ENCODE data around the gene TMEM170B.

GRCh38 chr6:11571073-11571472 lies 33.5 kb downstream of the TMEM170B start:
- TF ChIP-seq POLR2A (IDR thresholded peaks at IDR 0.05) (no peak), CTCF (IDR thresholded peaks at IDR 0.05) (no peak), EP300 (IDR thresholded peaks at IDR 0.05) (no peak)
